Keratinocyte (primary cell): ENCODE data around the gene PLEKHF1. TPM values are rescaled to one million over a fixed set of nuclear protein-coding genes. Genes with fewer than 3 reads are reported as not detected.

Experiments used
- DNase-seq: peaks from one replicate; pipeline ENCODE4 v3.0.0-alpha.2; 2011; ENCODE audit warnings: low read depth, missing footprints, low spot score
- FAIRE-seq: peaks from 2 replicates; lab custom pipeline; 2011; peaks lifted over from hg19 to GRCh38; lab: Jason Lieb, UNC
- H2AFZ ChIP-seq: 2 replicates; pipeline ENCODE4 v1.6.0; 2012; ENCODE audit warnings: low read length, control low read depth, inconsistent platforms; ENCODE audit not compliant: control insufficient read depth
- H3K27ac ChIP-seq: 2 replicates; pipeline ENCODE4 v1.5.1; 2011; ENCODE audit warnings: low read length; ENCODE audit not compliant: control insufficient read depth, insufficient read depth
- H3K27me3 ChIP-seq: 3 replicates; pipeline ENCODE4 v1.6.0; 2011; ENCODE audit warnings: low read length; ENCODE audit not compliant: control insufficient read depth, insufficient read depth; ENCODE audit errors: extremely low read depth
- H3K36me3 ChIP-seq, 2 experiments: 2 replicates in 1 of 2; 3 replicates in 1 of 2; pipeline ENCODE4 v1.5.1; 2011; ENCODE audit warnings: low read length in 2 of 2, mild to moderate bottlenecking in 1 of 2; ENCODE audit not compliant: control insufficient read depth in 2 of 2, insufficient read depth in 2 of 2; ENCODE audit errors: extremely low read depth in 1 of 2
- H3K4me1 ChIP-seq: 3 replicates; pipeline ENCODE4 v1.5.1; 2011; ENCODE audit warnings: low read length; ENCODE audit not compliant: control insufficient read depth, insufficient read depth; ENCODE audit errors: extremely low read depth
- H3K4me2 ChIP-seq: 3 replicates; pipeline ENCODE4 v1.6.0; 2011; ENCODE audit warnings: low read depth, low read length; ENCODE audit not compliant: control insufficient read depth, insufficient read depth; ENCODE audit errors: extremely low read depth
- H3K4me3 ChIP-seq, 3 experiments: fragments of 200-600 bp in 1 of 3; sonication (generic) in 1 of 3; 2 replicates in 2 of 3; 3 replicates in 1 of 3; pipeline ENCODE4 v1.5.1; 2011 to 2016; ENCODE audit warnings: low read length in 3 of 3, mild to moderate bottlenecking in 3 of 3, control low read depth in 2 of 3, inconsistent platforms in 1 of 3, low read depth in 1 of 3, mixed read lengths in 1 of 3, mixed run types in 1 of 3, moderate library complexity in 1 of 3; ENCODE audit not compliant: control insufficient read depth in 2 of 3, insufficient read depth in 2 of 3; ENCODE audit errors: extremely low read depth in 1 of 3
- H3K79me2 ChIP-seq: 2 replicates; pipeline ENCODE4 v1.6.0; 2012; ENCODE audit warnings: low read length; ENCODE audit not compliant: control insufficient read depth, insufficient read depth
- H3K9ac ChIP-seq: 3 replicates; pipeline ENCODE4 v1.6.0; 2011; ENCODE audit warnings: low read length; ENCODE audit not compliant: control insufficient read depth, insufficient read depth; ENCODE audit errors: extremely low read depth
- H3K9me1 ChIP-seq: 3 replicates; pipeline ENCODE4 v1.6.0; 2011; ENCODE audit warnings: low read length; ENCODE audit not compliant: control insufficient read depth, insufficient read depth; ENCODE audit errors: extremely low read depth
- H3K9me3 ChIP-seq: 2 replicates; pipeline ENCODE4 v1.5.1; 2012; ENCODE audit warnings: low read depth, low read length; ENCODE audit not compliant: control insufficient read depth
- H4K20me1 ChIP-seq: 3 replicates; pipeline ENCODE4 v1.6.0; 2011; ENCODE audit warnings: low read length; ENCODE audit not compliant: control insufficient read depth, insufficient read depth; ENCODE audit errors: extremely low read depth
- EZH2 ChIP-seq: IDR thresholded peaks from one replicate; pipeline ENCODE4 v1.6.1; 2012; ENCODE audit warnings: inconsistent platforms, mild to moderate bottlenecking, low read length, moderate library complexity
- dilution Hi-C: fragments of 300-500 bp; cut with MboI; formaldehyde crosslinking; loops from one replicate; pipeline ENCODE4 v1.7.0; 2020; ENCODE audit warnings: low sequenced_read_pairs; ENCODE audit not compliant: extremely low pct_ligation_motif_present
- polyA plus RNA-seq, 5 experiments: library from polyadenylated mRNA; depleted of rRNA in 3 of 5; stranded (reverse) in 3 of 5; stranded (forward) in 1 of 5; unstranded in 1 of 5; fragments of >200 nt; gene quantifications; 1 replicate in 1 of 5; 2 replicates in 3 of 5; 3 replicates in 1 of 5; pipeline versions ENCODE4 v1.2.1 to v1.2.3, GENCODE V29; 2011 to 2012; ENCODE audit warnings: missing spikeins in 2 of 5, low read depth in 1 of 5, low replicate concordance in 1 of 5
- TF ChIP-seq, protein P1 (sequence below), 3 experiments: IDR thresholded peaks in 1 of 3; conservative IDR thresholded peaks in 1 of 3; optimal IDR thresholded peaks in 1 of 3; 2 replicates in 2 of 3; 3 replicates in 1 of 3; pipeline versions ENCODE3 to v1.5.1; 2011; ENCODE audit warnings: low read length in 3 of 3, mild to moderate bottlenecking in 3 of 3, moderate library complexity in 2 of 3, control low read depth in 1 of 3, inconsistent platforms in 1 of 3; ENCODE audit not compliant: insufficient read depth in 2 of 3; ENCODE audit errors: extremely low read depth in 1 of 3

The PLEKHF1 gene
- polyA plus RNA-seq, 1 donor (not counting 4 experiments of a cell fraction or from before 2014, with no cell fraction given): 9.4 TPM

DNA sequence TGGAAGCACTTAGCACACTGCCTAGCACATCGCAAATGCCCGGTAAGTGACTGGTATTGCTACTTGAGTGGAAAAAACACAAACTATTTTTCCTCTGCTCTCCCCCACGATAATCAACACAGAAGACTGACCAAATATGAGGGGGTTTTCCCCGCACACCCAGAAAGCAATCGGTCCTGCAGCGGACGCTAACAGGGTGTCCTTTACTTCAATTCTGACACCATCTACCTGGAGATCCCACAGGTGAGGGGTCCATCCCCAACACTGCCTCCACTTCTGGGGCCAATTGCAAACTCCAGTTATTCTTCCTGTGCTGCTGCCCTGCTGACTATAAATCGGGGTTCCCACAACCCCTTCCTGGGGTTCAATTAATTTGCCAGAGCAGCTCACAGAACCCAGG lies 26.2 kb upstream of the PLEKHF1 start:
- no peak for TF ChIP-seq EZH2
- TF ChIP-seq, protein P1, sequence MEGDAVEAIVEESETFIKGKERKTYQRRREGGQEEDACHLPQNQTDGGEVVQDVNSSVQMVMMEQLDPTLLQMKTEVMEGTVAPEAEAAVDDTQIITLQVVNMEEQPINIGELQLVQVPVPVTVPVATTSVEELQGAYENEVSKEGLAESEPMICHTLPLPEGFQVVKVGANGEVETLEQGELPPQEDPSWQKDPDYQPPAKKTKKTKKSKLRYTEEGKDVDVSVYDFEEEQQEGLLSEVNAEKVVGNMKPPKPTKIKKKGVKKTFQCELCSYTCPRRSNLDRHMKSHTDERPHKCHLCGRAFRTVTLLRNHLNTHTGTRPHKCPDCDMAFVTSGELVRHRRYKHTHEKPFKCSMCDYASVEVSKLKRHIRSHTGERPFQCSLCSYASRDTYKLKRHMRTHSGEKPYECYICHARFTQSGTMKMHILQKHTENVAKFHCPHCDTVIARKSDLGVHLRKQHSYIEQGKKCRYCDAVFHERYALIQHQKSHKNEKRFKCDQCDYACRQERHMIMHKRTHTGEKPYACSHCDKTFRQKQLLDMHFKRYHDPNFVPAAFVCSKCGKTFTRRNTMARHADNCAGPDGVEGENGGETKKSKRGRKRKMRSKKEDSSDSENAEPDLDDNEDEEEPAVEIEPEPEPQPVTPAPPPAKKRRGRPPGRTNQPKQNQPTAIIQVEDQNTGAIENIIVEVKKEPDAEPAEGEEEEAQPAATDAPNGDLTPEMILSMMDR (optimal IDR thresholded peaks at IDR 0.05 in 1 of 3, IDR thresholded peaks at IDR 0.05 in 1 of 3, conservative IDR thresholded peaks at IDR 0.05 in 1 of 3; ENCODE audit: extremely low read depth in 1 of 3, insufficient read depth in 2 of 3, low read length in 3 of 3): no peak
- H3K4me2 ChIP-seq: no peak overlapping the region
- no peaks in the 10 kb centered on the region for H3K9me1 ChIP-seq
- H3K4me3 ChIP-seq: no peak overlapping the region
- H3K27me3 ChIP-seq: no peaks in the 10 kb centered on the region
- H3K9ac ChIP-seq: no peak overlapping the region
- H3K36me3 ChIP-seq: no peaks in the 10 kb centered on the region
- H3K9me3 ChIP-seq: no peaks in the 10 kb centered on the region
- H4K20me1 ChIP-seq: no peaks in the 10 kb centered on the region
- no peaks in the 10 kb centered on the region for H3K4me1 ChIP-seq
- dilution Hi-C loops: no loop called here
- no peak for DNase-seq
- H2AFZ ChIP-seq: no peak overlapping the region
- no peaks in the 10 kb centered on the region for H3K79me2 ChIP-seq
- no peak for FAIRE-seq
- no peak overlapping the region for H3K27ac ChIP-seq

DNA sequence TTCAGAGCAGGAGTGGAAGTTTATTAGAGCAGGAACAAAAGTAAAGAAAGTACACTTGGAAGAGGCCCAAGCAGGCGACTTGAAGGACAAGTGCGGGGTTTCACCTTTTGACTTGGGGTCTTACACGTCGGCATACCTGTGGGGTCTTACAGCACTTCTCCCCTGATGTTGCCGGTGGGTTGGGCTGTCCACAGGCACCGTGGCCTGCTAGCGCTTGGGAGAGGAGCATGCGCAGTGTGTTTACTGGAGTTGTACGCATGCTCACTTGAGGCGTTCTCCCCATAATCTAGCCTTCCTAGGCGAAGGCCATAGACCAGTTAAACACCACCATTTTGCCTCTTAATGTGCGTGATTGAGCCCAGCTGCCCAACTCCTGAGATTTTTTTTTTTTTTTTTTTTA lies 25.0 kb upstream of the PLEKHF1 start:
- no peak overlapping the region for H3K4me2 ChIP-seq
- H3K27me3 ChIP-seq: no peaks in the 10 kb centered on the region
- H3K4me1 ChIP-seq: peaks cover 4% of the 10 kb centered on the region
- no peaks in the 10 kb centered on the region for H3K79me2 ChIP-seq
- no peak for DNase-seq
- no peak overlapping the region for H3K27ac ChIP-seq
- no peak overlapping the region for H3K4me3 ChIP-seq
- H3K36me3 ChIP-seq: no peaks in the 10 kb centered on the region
- no peaks in the 10 kb centered on the region for H3K9me1 ChIP-seq
- H3K9me3 ChIP-seq: no peaks in the 10 kb centered on the region
- FAIRE-seq: no peak
- dilution Hi-C loops: no loop called here
- no peak overlapping the region for H3K9ac ChIP-seq
- H2AFZ ChIP-seq: no peak overlapping the region
- no peaks in the 10 kb centered on the region for H4K20me1 ChIP-seq
- TF ChIP-seq, protein P1 (optimal IDR thresholded peaks at IDR 0.05 in 1 of 3, IDR thresholded peaks at IDR 0.05 in 1 of 3, conservative IDR thresholded peaks at IDR 0.05 in 1 of 3; ENCODE audit: extremely low read depth in 1 of 3, insufficient read depth in 2 of 3, low read length in 3 of 3): no peak
- TF ChIP-seq EZH2: no peak
